WTC11 (cell line): ENCODE data around the gene RESP18. TPM values are rescaled to one million over a fixed set of nuclear protein-coding genes. Genes with fewer than 3 reads are reported as not detected.

Experiments
- ATAC-seq: fragments of 200-7000 bp; cut with Tn5 transposase; 2 replicates; pipeline ENCODE4 v1.10.0; 2021; ENCODE audit warnings: mild to moderate bottlenecking, moderate library complexity
- CTCF ChIA-PET: fragments of 300-600 bp; sonication (Branson Sonifier 250); formaldehyde crosslinking; loops from one replicate; lab custom pipeline; 2021; ENCODE audit warnings: antibody characterized with exemption; lab: Charles Lee
- POLR2A ChIA-PET: fragments of 350-600 bp; sonication (Branson Sonifier 250); formaldehyde crosslinking; loops from one replicate; lab custom pipeline; 2021; ENCODE audit warnings: antibody characterized with exemption; lab: Charles Lee
- DNase-seq: peaks from one replicate; pipeline ENCODE4 v3.0.0; 2021; ENCODE audit warnings: low spot score
- H3K27ac Mint-ChIP-seq: 2 replicates; pipeline ENCODE4 v1.8.0; 2021; ENCODE audit warnings: mixed read lengths
- H3K27me3 Mint-ChIP-seq: 2 replicates; pipeline ENCODE4 v1.8.0; 2021; ENCODE audit warnings: low read depth, mild to moderate bottlenecking, moderate library complexity, mixed read lengths
- H3K36me3 Mint-ChIP-seq: 2 replicates; pipeline ENCODE4 v1.8.0; 2021; ENCODE audit warnings: mixed read lengths
- H3K4me1 Mint-ChIP-seq: 2 replicates; pipeline ENCODE4 v1.8.0; 2022; ENCODE audit warnings: mixed read lengths
- H3K4me3 Mint-ChIP-seq: 2 replicates; pipeline ENCODE4 v1.8.0; 2021; ENCODE audit warnings: mild to moderate bottlenecking, moderate library complexity, mixed read lengths
- H3K9me3 Mint-ChIP-seq: 2 replicates; pipeline ENCODE4 v1.8.0; 2021; ENCODE audit warnings: mixed read lengths
- ETV6 ChIP-seq: sonication (generic); formaldehyde crosslinking; IDR thresholded peaks from 2 replicates; pipeline ENCODE4 v1.8.1; 2022; ENCODE audit warnings: mild to moderate bottlenecking, missing genetic modification reagents
- GTF2I ChIP-seq: fragments of 250-450 bp; sonication (Bioruptor Pico); conservative IDR thresholded peaks from 2 replicates; pipeline ENCODE4 v1.4.0; 2021; ENCODE audit warnings: mild to moderate bottlenecking
- KAT7 ChIP-seq: sonication (generic); formaldehyde crosslinking; IDR thresholded peaks from 2 replicates; pipeline ENCODE4 v1.8.1; 2023; ENCODE audit warnings: missing genetic modification reagents, mild to moderate bottlenecking, borderline replicate concordance
- RELA ChIP-seq: sonication (generic); formaldehyde crosslinking; IDR thresholded peaks from 2 replicates; pipeline ENCODE4 v1.8.1; 2022; ENCODE audit warnings: missing genetic modification reagents, mild to moderate bottlenecking, borderline replicate concordance
- SP1 ChIP-seq: sonication (generic); formaldehyde crosslinking; conservative IDR thresholded peaks from 2 replicates; pipeline ENCODE4 v1.8.1; 2022; ENCODE audit warnings: missing genetic modification reagents
- ZNF232 ChIP-seq: sonication (generic); formaldehyde crosslinking; IDR thresholded peaks from 2 replicates; pipeline ENCODE4 v1.8.0; 2022; ENCODE audit warnings: mild to moderate bottlenecking, missing genetic modification reagents
- ZNF317 ChIP-seq: sonication (generic); formaldehyde crosslinking; IDR thresholded peaks from 2 replicates; pipeline ENCODE4 v1.8.1; 2023; ENCODE audit warnings: low read depth, mild to moderate bottlenecking, moderate library complexity, missing genetic modification reagents, borderline replicate concordance
- ZNF396 ChIP-seq: fragments of 250-450 bp; sonication (Bioruptor Pico); IDR thresholded peaks from 2 replicates; pipeline ENCODE4 v1.8.0; 2021; ENCODE audit warnings: mild to moderate bottlenecking, moderate library complexity, borderline replicate concordance
- ZNF423 ChIP-seq: fragments of 250-450 bp; sonication (Bioruptor Pico); IDR thresholded peaks from 2 replicates; pipeline ENCODE4 v2.1.2; 2022; ENCODE audit warnings: mild to moderate bottlenecking, moderate library complexity
- ZNF671 ChIP-seq: fragments of 250-450 bp; sonication (Bioruptor Pico); IDR thresholded peaks from 2 replicates; pipeline ENCODE4 v1.8.0; 2021; ENCODE audit warnings: mild to moderate bottlenecking
- total RNA-seq: library from RNA; stranded (reverse); gene quantifications from 3 replicates; pipeline ENCODE4 v1.2.3, GENCODE V29; 2021
- TF ChIP-seq, protein P1 (sequence below): sonication (generic); formaldehyde crosslinking; IDR thresholded peaks from 2 replicates; pipeline ENCODE4 v1.8.1; 2022; ENCODE audit warnings: missing genetic modification reagents, borderline replicate concordance
- TF ChIP-seq, protein P2 (sequence below): fragments of 250-450 bp; sonication (Bioruptor Pico); conservative IDR thresholded peaks from 2 replicates; pipeline ENCODE4 v1.9.0; 2021; ENCODE audit warnings: mild to moderate bottlenecking
- TF ChIP-seq, protein P3 (sequence below): sonication (generic); formaldehyde crosslinking; IDR thresholded peaks from 2 replicates; pipeline ENCODE4 v1.8.1; 2022; ENCODE audit warnings: mild to moderate bottlenecking, missing genetic modification reagents, moderate library complexity, borderline replicate concordance
- TF ChIP-seq, protein P4 (sequence below): sonication (generic); formaldehyde crosslinking; IDR thresholded peaks from 2 replicates; pipeline ENCODE4 v1.8.1; 2022; ENCODE audit warnings: low read depth, mild to moderate bottlenecking, moderate library complexity, missing genetic modification reagents, borderline replicate concordance
- TF ChIP-seq, protein P5 (sequence below): sonication (generic); formaldehyde crosslinking; IDR thresholded peaks from 2 replicates; pipeline ENCODE4 v1.8.1; 2023; ENCODE audit warnings: mild to moderate bottlenecking, missing genetic modification reagents
- TF ChIP-seq, protein P6 (sequence below): sonication (generic); formaldehyde crosslinking; IDR thresholded peaks from 2 replicates; pipeline ENCODE4 v1.8.0; 2022; ENCODE audit warnings: mild to moderate bottlenecking, missing genetic modification reagents
- TF ChIP-seq, protein P7 (sequence below): fragments of 200-600 bp; IDR thresholded peaks from 2 replicates; pipeline ENCODE4 v1.8.0; 2022; ENCODE audit warnings: antibody characterized with exemption

Gene RESP18
- total RNA-seq, 1 experiment from 2014 or later = not detected

DNA sequence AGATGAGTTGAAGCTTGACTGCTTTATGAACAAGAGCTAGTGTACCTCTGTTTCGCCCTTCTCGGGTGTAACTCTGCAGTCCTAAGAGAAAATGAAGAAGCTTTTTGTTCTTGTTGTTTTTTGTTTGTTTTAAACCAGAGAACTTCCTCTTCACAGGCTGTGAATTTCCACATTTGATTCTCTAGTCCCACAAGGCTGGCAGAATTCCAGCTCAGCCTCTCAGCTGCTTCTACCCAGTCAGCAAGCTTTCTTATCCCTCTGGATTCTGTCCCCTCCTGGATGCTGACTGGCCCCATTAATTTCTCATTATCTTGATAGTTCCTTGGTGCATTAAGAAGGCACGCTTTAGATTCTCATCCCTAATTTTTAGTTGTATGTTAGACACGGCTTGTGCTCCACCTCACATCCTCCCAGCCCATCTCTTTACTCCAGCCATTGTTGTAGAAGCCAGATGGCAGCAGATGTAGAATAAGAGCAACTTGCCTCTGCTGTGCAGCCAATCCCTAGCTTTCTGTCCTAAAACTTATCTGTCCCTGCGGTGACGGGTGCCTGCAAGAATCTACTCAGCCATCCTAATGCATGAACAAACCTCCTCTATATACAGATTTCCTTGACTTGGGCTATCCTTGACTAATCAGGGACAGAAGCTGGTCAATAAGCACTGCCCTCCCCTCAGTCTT lies 12.3 kb upstream of the RESP18 start:
- H3K27me3 Mint-ChIP-seq = peaks cover 12% of the 10 kb centered on the region
- no peaks in the 10 kb centered on the region for H3K9me3 Mint-ChIP-seq
- H3K36me3 Mint-ChIP-seq = no peaks in the 10 kb centered on the region
- POLR2A ChIA-PET = interaction anchor here (1.2 kb wide), 1 partner anchor 13 kb away, joined by 6 read pairs; no protein-coding TSS in a partner anchor
- DNase-seq (no peak), ATAC-seq (no peak; the same call in 1 of the 2 replicates)
- H3K4me1 Mint-ChIP-seq = no peaks in the 10 kb centered on the region
- no peak overlapping the region for H3K4me3 Mint-ChIP-seq
- CTCF ChIA-PET = interaction anchor here (0.7 to 1.8 kb wide), 8 partner anchors 9 to 315 kb away, joined by 3 to 10 read pairs (median 4); partner anchors contain the start of gene DES
- TF ChIP-seq, protein P1, sequence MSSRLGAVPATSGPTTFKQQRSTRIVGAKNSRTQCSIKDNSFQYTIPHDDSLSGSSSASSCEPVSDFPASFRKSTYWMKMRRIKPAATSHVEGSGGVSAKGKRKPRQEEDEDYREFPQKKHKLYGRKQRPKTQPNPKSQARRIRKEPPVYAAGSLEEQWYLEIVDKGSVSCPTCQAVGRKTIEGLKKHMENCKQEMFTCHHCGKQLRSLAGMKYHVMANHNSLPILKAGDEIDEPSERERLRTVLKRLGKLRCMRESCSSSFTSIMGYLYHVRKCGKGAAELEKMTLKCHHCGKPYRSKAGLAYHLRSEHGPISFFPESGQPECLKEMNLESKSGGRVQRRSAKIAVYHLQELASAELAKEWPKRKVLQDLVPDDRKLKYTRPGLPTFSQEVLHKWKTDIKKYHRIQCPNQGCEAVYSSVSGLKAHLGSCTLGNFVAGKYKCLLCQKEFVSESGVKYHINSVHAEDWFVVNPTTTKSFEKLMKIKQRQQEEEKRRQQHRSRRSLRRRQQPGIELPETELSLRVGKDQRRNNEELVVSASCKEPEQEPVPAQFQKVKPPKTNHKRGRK (CRISPR knock-in tag) = no peak
- TF ChIP-seq SP1 (CRISPR knock-in tag) = no peak
- TF ChIP-seq, protein P2, sequence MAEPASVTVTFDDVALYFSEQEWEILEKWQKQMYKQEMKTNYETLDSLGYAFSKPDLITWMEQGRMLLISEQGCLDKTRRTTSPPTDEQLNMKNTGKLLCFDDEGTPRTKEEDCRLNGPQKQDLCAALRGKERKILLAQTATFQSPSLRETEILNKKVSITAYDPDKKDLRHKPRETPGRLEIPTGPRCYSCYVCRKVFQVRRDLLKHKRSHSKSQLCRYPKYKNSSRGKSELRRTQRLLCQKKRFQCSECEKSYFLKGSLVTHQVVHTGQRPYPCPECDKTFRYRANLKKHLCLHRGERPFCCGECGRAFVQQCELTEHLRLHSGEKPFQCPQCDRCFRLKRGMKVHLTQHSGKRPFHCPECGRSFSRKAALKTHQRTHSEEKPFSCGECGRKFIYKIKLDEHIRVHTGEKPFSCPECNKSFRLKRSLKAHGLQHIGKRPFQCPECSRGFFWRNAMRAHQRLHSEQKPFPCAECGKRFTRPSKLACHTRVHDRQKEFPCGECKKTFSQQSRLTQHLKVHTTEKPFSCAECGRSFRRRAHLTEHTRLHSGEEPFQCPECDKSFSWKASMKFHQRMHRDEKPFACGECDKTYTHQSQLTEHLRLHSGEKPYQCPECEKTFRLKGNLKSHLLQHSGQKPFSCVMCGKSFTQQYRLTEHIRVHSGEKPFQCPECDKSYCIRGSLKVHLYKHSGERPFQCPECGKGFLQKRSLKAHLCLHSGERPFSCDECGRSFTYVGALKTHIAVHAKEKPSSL = no peak
- TF ChIP-seq KAT7 (CRISPR knock-in tag) = no peak
- no peak for TF ChIP-seq GTF2I (CRISPR knock-in tag)
- no peak for TF ChIP-seq ZNF396 (CRISPR knock-in tag)
- TF ChIP-seq, protein P3, sequence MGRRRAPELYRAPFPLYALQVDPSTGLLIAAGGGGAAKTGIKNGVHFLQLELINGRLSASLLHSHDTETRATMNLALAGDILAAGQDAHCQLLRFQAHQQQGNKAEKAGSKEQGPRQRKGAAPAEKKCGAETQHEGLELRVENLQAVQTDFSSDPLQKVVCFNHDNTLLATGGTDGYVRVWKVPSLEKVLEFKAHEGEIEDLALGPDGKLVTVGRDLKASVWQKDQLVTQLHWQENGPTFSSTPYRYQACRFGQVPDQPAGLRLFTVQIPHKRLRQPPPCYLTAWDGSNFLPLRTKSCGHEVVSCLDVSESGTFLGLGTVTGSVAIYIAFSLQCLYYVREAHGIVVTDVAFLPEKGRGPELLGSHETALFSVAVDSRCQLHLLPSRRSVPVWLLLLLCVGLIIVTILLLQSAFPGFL = no peak
- TF ChIP-seq ZNF317 (CRISPR knock-in tag) = no peak
- no peak for TF ChIP-seq ZNF423 (CRISPR knock-in tag)
- no peak for TF ChIP-seq RELA (CRISPR knock-in tag)
- TF ChIP-seq, protein P4, sequence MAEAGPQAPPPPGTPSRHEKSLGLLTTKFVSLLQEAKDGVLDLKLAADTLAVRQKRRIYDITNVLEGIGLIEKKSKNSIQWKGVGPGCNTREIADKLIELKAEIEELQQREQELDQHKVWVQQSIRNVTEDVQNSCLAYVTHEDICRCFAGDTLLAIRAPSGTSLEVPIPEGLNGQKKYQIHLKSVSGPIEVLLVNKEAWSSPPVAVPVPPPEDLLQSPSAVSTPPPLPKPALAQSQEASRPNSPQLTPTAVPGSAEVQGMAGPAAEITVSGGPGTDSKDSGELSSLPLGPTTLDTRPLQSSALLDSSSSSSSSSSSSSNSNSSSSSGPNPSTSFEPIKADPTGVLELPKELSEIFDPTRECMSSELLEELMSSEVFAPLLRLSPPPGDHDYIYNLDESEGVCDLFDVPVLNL (CRISPR knock-in tag) = no peak
- TF ChIP-seq ZNF232 (CRISPR knock-in tag) = no peak
- TF ChIP-seq, protein P5, sequence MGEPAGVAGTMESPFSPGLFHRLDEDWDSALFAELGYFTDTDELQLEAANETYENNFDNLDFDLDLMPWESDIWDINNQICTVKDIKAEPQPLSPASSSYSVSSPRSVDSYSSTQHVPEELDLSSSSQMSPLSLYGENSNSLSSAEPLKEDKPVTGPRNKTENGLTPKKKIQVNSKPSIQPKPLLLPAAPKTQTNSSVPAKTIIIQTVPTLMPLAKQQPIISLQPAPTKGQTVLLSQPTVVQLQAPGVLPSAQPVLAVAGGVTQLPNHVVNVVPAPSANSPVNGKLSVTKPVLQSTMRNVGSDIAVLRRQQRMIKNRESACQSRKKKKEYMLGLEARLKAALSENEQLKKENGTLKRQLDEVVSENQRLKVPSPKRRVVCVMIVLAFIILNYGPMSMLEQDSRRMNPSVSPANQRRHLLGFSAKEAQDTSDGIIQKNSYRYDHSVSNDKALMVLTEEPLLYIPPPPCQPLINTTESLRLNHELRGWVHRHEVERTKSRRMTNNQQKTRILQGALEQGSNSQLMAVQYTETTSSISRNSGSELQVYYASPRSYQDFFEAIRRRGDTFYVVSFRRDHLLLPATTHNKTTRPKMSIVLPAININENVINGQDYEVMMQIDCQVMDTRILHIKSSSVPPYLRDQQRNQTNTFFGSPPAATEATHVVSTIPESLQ (CRISPR knock-in tag) = no peak
- TF ChIP-seq, protein P6, sequence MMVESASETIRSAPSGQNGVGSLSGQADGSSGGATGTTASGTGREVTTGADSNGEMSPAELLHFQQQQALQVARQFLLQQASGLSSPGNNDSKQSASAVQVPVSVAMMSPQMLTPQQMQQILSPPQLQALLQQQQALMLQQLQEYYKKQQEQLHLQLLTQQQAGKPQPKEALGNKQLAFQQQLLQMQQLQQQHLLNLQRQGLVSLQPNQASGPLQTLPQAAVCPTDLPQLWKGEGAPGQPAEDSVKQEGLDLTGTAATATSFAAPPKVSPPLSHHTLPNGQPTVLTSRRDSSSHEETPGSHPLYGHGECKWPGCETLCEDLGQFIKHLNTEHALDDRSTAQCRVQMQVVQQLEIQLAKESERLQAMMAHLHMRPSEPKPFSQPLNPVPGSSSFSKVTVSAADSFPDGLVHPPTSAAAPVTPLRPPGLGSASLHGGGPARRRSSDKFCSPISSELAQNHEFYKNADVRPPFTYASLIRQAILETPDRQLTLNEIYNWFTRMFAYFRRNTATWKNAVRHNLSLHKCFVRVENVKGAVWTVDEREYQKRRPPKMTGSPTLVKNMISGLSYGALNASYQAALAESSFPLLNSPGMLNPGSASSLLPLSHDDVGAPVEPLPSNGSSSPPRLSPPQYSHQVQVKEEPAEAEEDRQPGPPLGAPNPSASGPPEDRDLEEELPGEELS = no peak
- TF ChIP-seq ZNF671 (CRISPR knock-in tag) = no peak
- TF ChIP-seq, protein P7, sequence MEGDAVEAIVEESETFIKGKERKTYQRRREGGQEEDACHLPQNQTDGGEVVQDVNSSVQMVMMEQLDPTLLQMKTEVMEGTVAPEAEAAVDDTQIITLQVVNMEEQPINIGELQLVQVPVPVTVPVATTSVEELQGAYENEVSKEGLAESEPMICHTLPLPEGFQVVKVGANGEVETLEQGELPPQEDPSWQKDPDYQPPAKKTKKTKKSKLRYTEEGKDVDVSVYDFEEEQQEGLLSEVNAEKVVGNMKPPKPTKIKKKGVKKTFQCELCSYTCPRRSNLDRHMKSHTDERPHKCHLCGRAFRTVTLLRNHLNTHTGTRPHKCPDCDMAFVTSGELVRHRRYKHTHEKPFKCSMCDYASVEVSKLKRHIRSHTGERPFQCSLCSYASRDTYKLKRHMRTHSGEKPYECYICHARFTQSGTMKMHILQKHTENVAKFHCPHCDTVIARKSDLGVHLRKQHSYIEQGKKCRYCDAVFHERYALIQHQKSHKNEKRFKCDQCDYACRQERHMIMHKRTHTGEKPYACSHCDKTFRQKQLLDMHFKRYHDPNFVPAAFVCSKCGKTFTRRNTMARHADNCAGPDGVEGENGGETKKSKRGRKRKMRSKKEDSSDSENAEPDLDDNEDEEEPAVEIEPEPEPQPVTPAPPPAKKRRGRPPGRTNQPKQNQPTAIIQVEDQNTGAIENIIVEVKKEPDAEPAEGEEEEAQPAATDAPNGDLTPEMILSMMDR = no peak
- no peak for TF ChIP-seq ETV6 (CRISPR knock-in tag)
- no peak overlapping the region for H3K27ac Mint-ChIP-seq
